Gastrocnemius medialis (tissue), 4 donors: Measurements from ENCODE around the gene TNS3.

ENCODE experiments used
- CTCF ChIP-seq, 5 experiments: fragments of 450-650 bp in 3 of 5; fragments of 200-600 bp in 2 of 5; sonication (generic) in 2 of 5; IDR thresholded peaks in 4 of 5; conservative IDR thresholded peaks in 1 of 5; 1 replicate in 4 of 5; 2 replicates in 1 of 5; pipeline ENCODE4 v1.5.1; 2016 to 2019; ENCODE audit warnings: antibody characterized with exemption in 5 of 5, mild to moderate bottlenecking in 3 of 5, moderate library complexity in 3 of 5
- POLR2A ChIP-seq, 2 donors: fragments of 450-650 bp; IDR thresholded peaks; one replicate each; pipeline ENCODE4 v1.6.1; 2017; ENCODE audit warnings: antibody characterized with exemption in 2 of 2, mild to moderate bottlenecking in 2 of 2, moderate library complexity in 2 of 2

- no peak for TF ChIP-seq POLR2A (IDR thresholded peaks at IDR 0.05)
- TF ChIP-seq CTCF (IDR thresholded peaks at IDR 0.05 in 4 of 5, conservative IDR thresholded peaks at IDR 0.05 in 1 of 5), result no peak
These were observed 286.3 kb downstream of the TNS3 start for GRCh38 chr7:47295606-47296005.
